Mucosa of descending colon (tissue), 3 donors: Measurements from ENCODE around the gene PDE4D. TPM values are rescaled to one million over a fixed set of nuclear protein-coding genes. Genes with fewer than 3 reads are reported as not detected.

Source experiments
- ATAC-seq: fragments of 200-7000 bp; cut with Tn5 transposase; one replicate; pipeline ENCODE4 v1.9.1; 2020; ENCODE audit warnings: mild to moderate bottlenecking, moderate library complexity
- DNase-seq, 3 donors: peaks; one replicate each; pipeline ENCODE4 v3.0.0-alpha.2; 2020
- H3K36me3 ChIP-seq: fragments of 200-600 bp; one replicate; pipeline ENCODE4 v1.8.0; 2021; ENCODE audit warnings: low read depth, mild to moderate bottlenecking
- H3K4me1 ChIP-seq: fragments of 200-600 bp; one replicate; pipeline ENCODE4 v1.8.0; 2021; ENCODE audit warnings: low read depth, mild to moderate bottlenecking
- H3K4me3 ChIP-seq: fragments of 200-600 bp; one replicate; pipeline ENCODE4 v1.8.0; 2021; ENCODE audit warnings: mild to moderate bottlenecking
- H3K9me3 ChIP-seq: fragments of 200-600 bp; one replicate; pipeline ENCODE4 v1.8.0; 2021; ENCODE audit warnings: mild to moderate bottlenecking
- intact Hi-C, 2 donors: fragments of 100-400 bp; cut with DNase I in 1 of 2; cut with micrococcal nuclease in 1 of 2; formaldehyde crosslinking; loops; one replicate each; pipeline versions ENCODE4 v1.11.0 to v1.11.1; 2022; cut with DNase I, micrococcal nuclease
- total RNA-seq, 3 donors: library from RNA; stranded (reverse); fragmentation: NEBNext Ultra II Directional in 2 of 3; extraction: Animal tissue kit (Norgen Biotek cat#: 25700) in 2 of 3; gene quantifications; one replicate each; pipeline versions ENCODE4 v1.2.1 to v1.2.4, GENCODE V29; 2021 to 2023
- TF ChIP-seq, protein P1 (sequence below): fragments of 200-600 bp; IDR thresholded peaks from one replicate; pipeline ENCODE4 v1.8.0; 2022; ENCODE audit warnings: antibody characterized with exemption, mild to moderate bottlenecking
- donor health status: DM: no; HTN: no; CAD: no; lungs with moderate emphysema.
- donor health status: DM: no; HTN: no; CAD: no.
- donor health status: DM: no; HTN: yes; CAD: no.

PDE4D gene
- total RNA-seq, 3 donors from 2014 or later: 37.9 to 137 (median 100) TPM

DNA sequence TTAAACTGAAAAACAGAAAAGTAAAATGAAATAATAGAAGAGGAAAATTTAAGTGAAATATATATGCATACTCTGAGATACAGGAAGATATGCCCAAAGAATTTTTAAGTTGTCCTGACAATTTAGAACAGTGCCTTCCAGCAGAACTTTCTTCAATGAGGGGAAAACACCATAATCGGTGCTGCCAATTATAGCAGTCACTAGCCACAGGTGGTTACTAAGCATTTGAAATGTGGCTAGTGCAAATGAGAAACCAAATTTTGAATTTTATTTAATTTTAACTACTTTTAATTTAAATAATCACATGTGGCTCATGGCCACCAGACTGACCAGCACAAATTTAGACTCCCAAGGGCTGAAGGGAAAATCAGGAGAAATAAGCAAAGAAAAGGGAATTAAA, 900.1 kb downstream of the PDE4D start:
- H3K4me1 ChIP-seq: no peaks in the 10 kb centered on the region
- TF ChIP-seq, protein P1, sequence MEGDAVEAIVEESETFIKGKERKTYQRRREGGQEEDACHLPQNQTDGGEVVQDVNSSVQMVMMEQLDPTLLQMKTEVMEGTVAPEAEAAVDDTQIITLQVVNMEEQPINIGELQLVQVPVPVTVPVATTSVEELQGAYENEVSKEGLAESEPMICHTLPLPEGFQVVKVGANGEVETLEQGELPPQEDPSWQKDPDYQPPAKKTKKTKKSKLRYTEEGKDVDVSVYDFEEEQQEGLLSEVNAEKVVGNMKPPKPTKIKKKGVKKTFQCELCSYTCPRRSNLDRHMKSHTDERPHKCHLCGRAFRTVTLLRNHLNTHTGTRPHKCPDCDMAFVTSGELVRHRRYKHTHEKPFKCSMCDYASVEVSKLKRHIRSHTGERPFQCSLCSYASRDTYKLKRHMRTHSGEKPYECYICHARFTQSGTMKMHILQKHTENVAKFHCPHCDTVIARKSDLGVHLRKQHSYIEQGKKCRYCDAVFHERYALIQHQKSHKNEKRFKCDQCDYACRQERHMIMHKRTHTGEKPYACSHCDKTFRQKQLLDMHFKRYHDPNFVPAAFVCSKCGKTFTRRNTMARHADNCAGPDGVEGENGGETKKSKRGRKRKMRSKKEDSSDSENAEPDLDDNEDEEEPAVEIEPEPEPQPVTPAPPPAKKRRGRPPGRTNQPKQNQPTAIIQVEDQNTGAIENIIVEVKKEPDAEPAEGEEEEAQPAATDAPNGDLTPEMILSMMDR: no peak
- DNase-seq (no peak), ATAC-seq (no peak)
- intact Hi-C loops: no loop called here
- no peaks in the 10 kb centered on the region for H3K36me3 ChIP-seq
- no peak overlapping the region for H3K4me3 ChIP-seq
- H3K9me3 ChIP-seq: no peaks in the 10 kb centered on the region

DNA sequence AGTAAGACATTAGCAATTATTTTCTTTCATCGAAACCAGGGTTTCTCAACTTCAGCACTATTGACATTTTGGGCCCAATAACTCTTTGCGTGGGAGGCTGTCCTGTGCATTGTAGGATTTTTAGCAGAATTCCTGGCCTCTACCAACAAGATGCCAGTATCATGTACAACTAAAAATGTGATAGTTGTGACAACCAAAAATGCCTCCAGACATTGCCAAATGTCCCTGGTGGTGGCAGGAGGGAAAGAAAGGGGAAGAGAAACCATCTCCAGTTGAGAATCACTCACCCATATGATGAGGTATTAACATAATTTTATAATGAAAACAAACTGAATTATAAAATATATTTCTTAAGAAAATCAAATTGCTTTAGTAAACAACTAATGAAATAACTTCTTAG, 904.6 kb downstream of the PDE4D start:
- intact Hi-C loops: no loop called here
- ATAC-seq (no peak), DNase-seq (no peak)
- Histone ChIP-seq H3K36me3 (no peaks in the 10 kb centered on the region), H3K4me3 (no peak overlapping the region), H3K9me3 (no peaks in the 10 kb centered on the region), H3K4me1 (no peaks in the 10 kb centered on the region)
- TF ChIP-seq, protein P1: no peak

DNA sequence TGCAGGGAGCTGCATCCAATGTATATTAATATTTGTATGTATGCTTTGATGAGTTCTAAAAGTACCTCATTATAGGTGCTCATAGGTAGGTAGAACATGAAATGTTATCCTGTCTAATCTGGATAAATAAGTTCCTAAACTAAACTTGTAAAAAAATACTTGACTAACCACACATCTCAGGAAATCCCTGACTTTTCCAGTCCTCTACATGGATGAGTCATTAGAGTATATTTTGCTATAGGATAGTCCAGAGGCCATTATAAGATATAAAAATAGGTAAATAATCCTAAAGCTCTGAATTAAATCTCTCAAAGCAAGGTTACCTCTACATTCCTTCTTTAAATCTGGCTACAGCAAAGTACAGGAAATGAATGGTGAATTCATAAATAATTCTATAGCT, 906.3 kb downstream of the PDE4D start:
- TF ChIP-seq, protein P1: no peak
- ATAC-seq: no peak
- intact Hi-C loops: no loop called here
- no peak for DNase-seq
- no peaks in the 10 kb centered on the region for H3K4me1 ChIP-seq
- H3K4me3 ChIP-seq: no peak overlapping the region
- H3K36me3 ChIP-seq: no peaks in the 10 kb centered on the region
- no peaks in the 10 kb centered on the region for H3K9me3 ChIP-seq

DNA sequence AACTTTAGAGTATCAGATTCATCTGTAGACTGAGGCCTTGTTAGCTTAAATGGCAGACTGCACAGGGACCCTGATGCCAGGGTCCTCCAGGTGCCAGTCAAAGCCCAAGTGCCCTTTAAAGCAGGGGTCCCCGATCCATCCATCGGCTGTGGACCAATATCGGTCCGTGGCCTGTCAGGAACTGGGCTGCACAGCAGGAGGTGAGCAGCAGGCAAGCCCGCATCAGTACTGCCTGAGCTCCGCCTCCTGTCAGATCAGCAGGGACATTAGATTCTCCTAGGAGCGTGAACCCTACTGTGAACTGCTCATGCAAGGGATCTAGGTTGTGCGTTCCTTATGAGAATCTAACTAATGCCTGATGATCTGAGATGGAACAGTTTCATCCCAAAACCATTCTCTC, 907.2 kb downstream of the PDE4D start:
- intact Hi-C loops: no loop called here

DNA sequence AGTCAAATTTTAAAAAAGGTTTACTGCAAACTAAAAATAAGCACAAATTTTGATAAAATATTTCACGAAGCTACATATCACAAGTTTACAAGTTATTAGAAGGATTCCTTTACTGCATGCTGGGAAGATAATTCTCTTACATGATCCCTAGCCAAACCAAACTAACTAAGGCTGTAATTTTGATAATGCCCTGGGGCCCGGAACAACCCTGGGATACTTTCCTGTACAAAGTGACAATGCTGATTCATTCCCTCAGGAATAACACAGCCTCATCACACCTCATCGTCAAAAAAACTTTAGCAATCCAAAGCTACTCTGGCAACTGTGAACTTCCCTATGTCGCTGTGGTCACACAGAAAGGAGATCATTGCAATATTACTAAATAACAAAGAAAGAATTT, 907.8 kb downstream of the PDE4D start:
- Histone ChIP-seq H3K4me1 (no peaks in the 10 kb centered on the region), H3K9me3 (no peaks in the 10 kb centered on the region), H3K4me3 (no peak overlapping the region), H3K36me3 (no peaks in the 10 kb centered on the region)
- no peak for DNase-seq
- no peak for ATAC-seq
- intact Hi-C loops: no loop called here
- TF ChIP-seq, protein P1: no peak

More for the DNA sequence above, 907.2 kb downstream of the PDE4D start:
- no peaks in the 10 kb centered on the region for H3K4me1 ChIP-seq
- TF ChIP-seq, protein P1: no peak
- no peaks in the 10 kb centered on the region for H3K9me3 ChIP-seq
- no peaks in the 10 kb centered on the region for H3K36me3 ChIP-seq
- DNase-seq (no peak), ATAC-seq (no peak)
- H3K4me3 ChIP-seq: no peak overlapping the region

DNA sequence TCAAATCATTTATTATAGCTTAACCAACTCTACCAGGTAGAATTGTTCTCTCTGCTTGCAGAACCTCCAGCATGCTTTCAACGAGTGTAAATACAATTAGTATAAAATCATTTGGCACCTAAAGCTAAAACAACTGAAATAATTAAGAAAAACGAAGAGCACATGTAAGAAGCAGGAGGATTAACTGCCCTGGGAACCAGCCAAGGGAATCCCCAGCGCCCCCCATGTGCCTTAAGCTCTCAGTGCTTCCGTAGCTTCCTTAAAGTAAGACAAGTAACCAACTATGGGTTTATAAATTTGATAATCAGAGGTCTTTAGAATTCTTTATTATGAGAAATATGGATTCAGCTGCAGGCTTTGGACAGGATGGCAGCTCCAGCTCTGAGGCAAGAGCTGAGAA, 908.2 kb downstream of the PDE4D start:
- DNase-seq (no peak), ATAC-seq (no peak)
- H3K36me3 ChIP-seq: no peaks in the 10 kb centered on the region
- no peaks in the 10 kb centered on the region for H3K4me1 ChIP-seq
- H3K4me3 ChIP-seq: no peak overlapping the region
- H3K9me3 ChIP-seq: no peaks in the 10 kb centered on the region
- intact Hi-C loops: no loop called here
- TF ChIP-seq, protein P1: no peak
